GM12864 (cell line): Measurements from ENCODE around the gene NUP133.
"Not testable (repeated sequence)": the region's sequence is repeated elsewhere in the genome, so short reads cannot be mapped to it uniquely, and the experiment has no call there.

Source experiments
- DNase-seq: peaks from one replicate; pipeline ENCODE4 v3.0.0-alpha.2; 2011; ENCODE audit warnings: low read depth
- H3K4me3 ChIP-seq: 2 replicates; pipeline ENCODE4 v1.5.1; 2011; ENCODE audit warnings: mild to moderate bottlenecking, low read depth, low read length, control low read depth
- CTCF ChIP-seq: IDR thresholded peaks from 2 replicates; pipeline ENCODE4 v1.5.1; 2011; ENCODE audit warnings: low read depth, mild to moderate bottlenecking, moderate library complexity, low read length, control low read depth, inconsistent platforms; ENCODE audit errors: missing control alignments

NUP133 gene

DNA sequence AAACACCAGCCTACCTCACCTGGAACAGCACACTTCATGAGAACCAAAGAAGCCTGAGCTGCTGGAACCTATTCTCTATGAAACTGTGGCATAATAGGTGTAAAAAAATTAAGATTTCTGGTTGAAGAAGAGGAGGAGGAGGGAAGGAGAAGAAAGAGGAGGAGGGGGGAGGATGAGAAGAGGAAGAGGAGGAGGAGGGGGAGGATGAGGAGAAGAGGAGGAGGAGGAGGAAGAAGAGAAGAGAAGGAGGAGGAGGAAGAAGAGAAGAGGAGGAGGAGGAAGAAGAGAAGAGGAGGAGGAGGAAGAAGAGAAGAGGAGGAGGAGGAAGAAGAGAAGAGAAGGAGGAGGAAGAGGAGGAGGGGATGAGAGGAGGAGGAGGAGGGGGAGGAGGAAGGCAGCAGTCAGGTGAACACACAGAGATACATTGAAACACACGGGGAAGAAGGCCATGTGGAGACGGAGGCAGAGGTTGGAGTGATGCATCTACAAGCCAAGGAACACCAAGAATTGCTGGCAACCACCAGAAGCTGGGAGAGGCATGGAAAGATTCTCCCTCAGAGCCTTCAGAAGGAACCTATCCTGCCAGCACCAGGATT lies 82.5 kb downstream of the NUP133 start:
- no peak overlapping the region for H3K4me3 ChIP-seq
- no peak for TF ChIP-seq CTCF
- no peak for DNase-seq

DNA sequence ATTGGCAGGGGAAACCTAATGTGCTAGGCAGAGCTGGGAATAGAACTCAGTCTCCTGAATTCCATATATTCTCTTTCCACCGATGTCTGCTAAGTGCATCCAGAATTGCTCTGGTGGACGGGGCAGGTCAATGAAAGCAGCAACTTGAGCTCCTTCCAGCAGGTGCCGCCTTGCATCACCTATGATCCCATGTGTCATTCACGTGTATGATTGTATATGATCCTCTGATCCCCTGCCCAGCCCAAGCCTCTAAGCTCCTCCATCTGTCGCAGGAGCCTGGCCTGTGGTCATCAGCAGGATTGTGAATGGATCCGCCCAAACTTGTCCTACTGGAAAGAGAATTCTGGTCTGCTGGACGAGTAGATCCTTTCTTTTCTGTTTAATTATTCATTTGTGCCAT lies 87.4 kb downstream of the NUP133 start:
- no peak overlapping the region for H3K4me3 ChIP-seq
- no peak for TF ChIP-seq CTCF
- DNase-seq: no peak

GRCh38 chr1:229420224-229420623 lies 87.9 kb downstream of the NUP133 start:
- no peak overlapping the region for H3K4me3 ChIP-seq
- no peak for TF ChIP-seq CTCF
- no peak for DNase-seq

GRCh38 chr1:229418586-229418985 lies 89.6 kb downstream of the NUP133 start:
- H3K4me3 ChIP-seq, DNase-seq: not testable (repeated sequence)

- DNase-seq, H3K4me3 ChIP-seq: not testable (repeated sequence)
Observed at GRCh38 chr1:229412810-229413209, 95.3 kb downstream of the NUP133 start.

- DNase-seq: no peak
- H3K4me3 ChIP-seq: no peak overlapping the region
- TF ChIP-seq CTCF: no peak
Observed at GRCh38 chr1:229412056-229412455, 96.1 kb downstream of the NUP133 start.

- DNase-seq: no peak
- no peak for TF ChIP-seq CTCF
- H3K4me3 ChIP-seq: no peak overlapping the region
Observed at GRCh38 chr1:229411434-229412055, 96.6 kb downstream of the NUP133 start.

- H3K4me3 ChIP-seq: no peak overlapping the region
- TF ChIP-seq CTCF: no peak
- DNase-seq: no peak
Observed at GRCh38 chr1:229410692-229411433, 97.3 kb downstream of the NUP133 start.
